HG03565 (cell line): ENCODE measurements around the gene FBH1.
"Not testable (repeated sequence)": the region's sequence is repeated elsewhere in the genome, so short reads cannot be mapped to it uniquely, and the experiment has no call there.

Source experiments
- ATAC-seq: cut with Tn5 transposase; IDR thresholded peaks from one replicate; pipeline ENCODE4 v1.9.1; 2021; ENCODE audit warnings: mild to moderate bottlenecking, moderate library complexity; ENCODE audit not compliant: unreplicated experiment

Gene FBH1

DNA sequence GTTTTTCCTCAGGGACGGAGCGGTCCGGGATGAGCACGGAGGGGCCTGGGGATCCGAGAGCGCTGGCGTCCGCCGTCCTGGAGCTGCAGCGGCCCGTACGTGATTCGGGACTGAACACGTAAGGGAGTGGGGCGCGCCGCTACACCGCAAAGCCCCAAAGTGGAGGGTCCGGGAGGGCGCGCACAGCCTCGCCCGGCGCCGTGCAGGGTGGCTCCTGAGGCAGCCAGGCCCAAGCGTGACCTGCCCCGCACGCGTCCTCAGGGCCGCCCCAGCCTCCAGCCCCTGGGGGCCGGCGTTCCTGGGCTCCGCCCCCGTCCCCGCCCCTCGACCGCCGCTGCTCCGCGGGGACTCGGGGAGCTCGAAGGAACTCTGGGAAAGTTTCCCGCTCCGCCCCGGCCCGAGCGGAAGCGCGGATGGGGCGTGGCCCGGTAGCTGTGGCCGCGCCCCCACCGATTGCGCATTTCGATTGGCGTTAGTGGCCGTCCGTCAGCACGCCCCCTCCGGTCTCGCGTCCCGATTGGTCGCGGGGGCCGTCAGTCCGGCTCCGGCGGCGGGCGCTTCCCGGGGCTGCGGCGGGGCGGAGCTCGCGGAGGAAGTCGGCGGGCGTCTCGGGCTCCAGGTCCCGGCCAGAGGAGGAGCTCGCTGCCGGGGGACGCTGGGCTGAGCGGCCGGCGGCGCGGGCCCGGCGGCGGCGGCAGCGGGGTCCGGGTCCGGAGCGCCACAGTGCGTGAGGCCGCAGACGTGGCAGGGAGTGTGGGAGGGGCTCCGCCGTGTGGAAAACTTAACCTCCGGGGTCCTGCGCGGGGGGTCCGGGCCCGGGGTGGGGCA lies at the start of gene FBH1, which contains the start of gene ANKRD16:
Gene FBH1, plus strand, starts transcription at position 620 of the 828 bp plus-strand sequence. Its CDS starts 103 bp downstream, at position 723.
Gene ANKRD16, minus strand, starts transcription at position 270 of the 828 bp plus-strand sequence. CDS start 539 bp downstream, outside the sequence.
- ATAC-seq = peak; percentile 88

DNA sequence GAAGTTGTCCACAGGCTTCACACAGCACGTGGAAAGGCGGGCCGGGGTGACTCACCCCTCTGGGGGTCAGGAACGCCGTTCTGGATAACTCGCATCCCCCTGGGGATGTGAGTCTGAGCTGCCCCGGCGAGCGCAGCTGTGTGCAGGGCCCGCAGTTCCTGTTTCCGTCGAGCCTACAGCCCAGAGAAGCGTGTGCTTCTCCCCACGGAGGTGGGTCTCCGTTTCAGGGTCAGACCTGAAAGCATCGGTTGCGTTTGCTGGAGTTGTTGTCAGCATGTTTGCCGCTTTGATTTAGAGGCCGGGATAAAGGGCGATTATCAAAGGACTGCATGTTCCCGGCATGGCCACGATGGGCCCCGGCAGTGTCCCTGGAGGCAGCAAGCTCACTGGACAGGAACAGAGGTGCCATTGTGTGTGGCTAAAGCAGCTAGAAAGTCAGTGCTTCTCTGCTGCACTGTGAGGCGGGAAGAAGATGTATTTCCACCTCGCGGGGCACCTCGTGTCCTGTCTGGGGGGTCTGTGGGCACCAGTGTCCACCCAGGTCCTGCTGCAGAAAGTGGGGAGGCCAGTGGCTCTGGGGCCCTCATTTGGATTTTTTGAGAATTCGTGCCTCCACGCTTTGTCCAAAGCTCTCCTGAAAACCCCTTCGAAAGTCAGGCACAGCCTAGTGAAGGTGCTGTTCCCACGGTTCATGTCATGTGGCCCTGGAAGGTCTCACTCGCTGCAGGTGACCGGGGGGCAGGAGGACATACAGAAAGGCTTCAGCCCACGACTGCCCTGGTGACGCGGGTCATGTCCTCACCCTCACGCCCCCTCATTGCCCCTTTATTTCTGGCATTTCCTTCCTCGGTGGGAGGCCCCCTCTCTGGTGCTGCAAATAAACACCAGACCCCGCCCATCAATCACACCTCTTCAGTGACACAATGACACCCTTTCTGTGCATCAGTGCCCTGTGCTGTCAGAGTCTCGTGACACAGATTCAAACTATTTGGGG lies 49.4 kb upstream of the FBH1 start:
- peak; percentile 63 for ATAC-seq

GRCh38 chr10:5841965-5842364 lies 48.1 kb upstream of the FBH1 start:
- no peak for ATAC-seq

GRCh38 chr10:5843686-5844344 lies 46.2 kb upstream of the FBH1 start:
- no peak for ATAC-seq

GRCh38 chr10:5844345-5845055 lies 45.5 kb upstream of the FBH1 start:
- ATAC-seq = no peak

GRCh38 chr10:5846667-5847066 lies 43.4 kb upstream of the FBH1 start:
- ATAC-seq = not testable (repeated sequence)

DNA sequence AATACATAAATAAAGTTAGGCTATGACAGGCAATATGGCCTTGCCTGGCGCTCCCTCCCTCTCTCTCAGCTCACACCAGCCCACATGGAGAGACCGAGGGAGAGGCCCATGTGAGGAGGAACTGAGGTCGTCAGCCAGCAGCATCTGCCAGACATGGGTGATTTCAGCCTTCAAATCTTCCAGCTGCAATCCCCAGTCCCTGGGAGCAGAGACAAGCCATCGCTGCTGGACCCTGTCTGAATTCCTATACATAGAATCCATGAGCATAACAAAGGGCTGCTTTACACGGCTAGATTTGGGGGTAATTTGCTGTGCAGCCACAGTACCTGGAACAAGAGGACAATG lies 35.9 kb upstream of the FBH1 start:
- ATAC-seq = no peak

DNA sequence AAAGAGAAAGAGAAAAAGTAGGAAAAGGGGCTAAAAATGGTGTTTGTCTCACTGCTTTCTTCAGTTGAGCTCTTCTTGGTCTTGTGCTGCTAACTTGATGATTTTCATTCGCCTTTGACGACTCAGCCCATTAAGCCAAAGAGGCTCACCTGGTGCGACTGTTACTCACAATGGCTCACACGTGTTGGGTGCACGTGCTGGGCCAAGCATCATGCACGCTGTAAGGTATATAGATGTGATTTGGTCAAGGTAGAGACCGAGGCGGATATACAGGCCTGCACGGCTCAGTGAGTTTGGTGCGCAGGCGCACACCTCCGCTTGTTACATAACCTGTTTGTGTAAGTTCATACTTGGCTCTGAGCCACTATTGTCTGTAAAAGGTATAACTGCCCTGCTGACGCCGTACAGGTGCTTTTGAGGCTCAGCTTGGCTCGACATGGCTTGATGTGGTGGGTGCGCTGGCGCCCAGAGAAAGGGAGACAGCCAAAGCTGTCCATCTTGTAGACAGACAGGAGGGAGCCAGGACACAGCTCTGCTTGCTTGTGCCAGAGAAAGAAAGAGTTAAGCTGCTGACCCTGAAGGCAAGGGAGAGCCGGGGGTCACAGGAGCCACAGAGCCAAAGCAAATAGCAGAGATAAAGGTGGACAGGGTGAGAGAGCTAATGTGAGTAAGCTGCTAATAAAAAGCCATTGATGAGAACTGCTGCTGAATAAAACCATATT lies 33.9 kb upstream of the FBH1 start:
- ATAC-seq = no peak

- ATAC-seq = no peak
Observed at GRCh38 chr10:5856701-5857004, 33.4 kb upstream of the FBH1 start.

- no peak for ATAC-seq
Observed at GRCh38 chr10:5858811-5859210, 31.2 kb upstream of the FBH1 start.

- ATAC-seq = no peak
Observed at GRCh38 chr10:5860066-5860465, 30.0 kb upstream of the FBH1 start.

DNA sequence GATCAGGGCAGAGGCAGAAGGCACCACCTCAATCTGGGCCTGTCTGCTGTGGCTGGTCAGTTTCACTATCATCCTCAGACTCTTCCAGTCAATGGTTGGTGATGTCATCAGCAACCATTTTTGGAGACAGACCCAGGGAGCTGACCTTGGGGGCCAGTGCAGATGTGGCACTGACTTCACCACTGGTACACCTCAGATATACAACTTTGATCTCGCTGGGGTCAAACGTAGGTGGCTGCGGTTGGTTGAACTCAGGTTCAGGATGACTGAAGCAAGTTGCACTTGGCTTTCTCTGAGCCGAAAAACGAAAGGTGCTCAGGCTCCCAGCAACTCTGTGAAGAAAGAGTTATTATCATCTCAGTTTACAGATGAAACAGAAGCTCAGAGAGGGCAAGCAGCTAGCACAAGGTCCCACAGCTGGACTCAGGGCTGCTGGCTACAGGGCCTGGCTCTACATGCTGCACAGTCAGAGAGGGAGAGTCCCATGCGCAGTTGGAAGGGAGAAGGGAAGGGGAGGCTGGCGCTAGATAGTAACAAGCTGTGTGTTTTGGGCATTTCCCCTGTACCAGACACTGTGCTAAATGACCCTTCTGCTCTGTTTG lies 27.6 kb upstream of the FBH1 start:
- ATAC-seq = peak; percentile 94

DNA sequence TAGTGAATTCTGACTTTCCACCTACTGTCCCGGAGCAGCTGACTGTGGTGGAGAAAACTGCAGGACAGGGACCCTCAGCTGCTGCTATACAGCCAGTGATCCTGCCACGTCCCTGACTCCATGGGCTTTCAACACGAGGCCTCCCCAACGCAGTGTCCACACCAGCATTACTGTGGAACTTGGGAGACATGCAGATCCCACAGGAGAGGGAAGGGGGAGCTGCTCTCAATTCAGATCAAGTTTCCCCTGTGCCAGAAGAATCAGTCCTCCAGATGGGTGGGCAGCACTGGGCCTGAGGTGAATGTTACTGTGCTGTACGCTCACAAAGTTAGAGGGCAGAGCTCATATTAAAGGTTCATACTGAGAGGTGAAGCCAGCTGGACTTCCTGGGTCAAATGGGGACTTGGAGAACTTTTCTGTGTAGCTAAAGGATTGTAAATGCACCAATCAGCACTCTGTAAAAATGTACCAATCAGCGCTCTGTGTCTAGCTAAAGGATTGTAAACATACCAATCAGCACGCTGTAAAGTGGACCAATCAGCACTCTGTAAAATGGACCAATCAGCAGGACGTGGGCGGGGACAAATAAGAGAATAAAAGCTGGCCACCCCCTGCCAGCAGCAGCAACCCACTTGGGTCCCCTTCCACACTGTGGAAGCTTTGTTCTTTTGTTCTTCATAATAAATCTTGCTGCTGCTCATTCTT lies 26.9 kb upstream of the FBH1 start:
- not testable (repeated sequence) for ATAC-seq

GRCh38 chr10:5866451-5867081 lies 23.5 kb upstream of the FBH1 start:
- ATAC-seq = not testable (repeated sequence)

- not testable (repeated sequence) for ATAC-seq
Observed at GRCh38 chr10:5867091-5867615, 22.9 kb upstream of the FBH1 start.

DNA sequence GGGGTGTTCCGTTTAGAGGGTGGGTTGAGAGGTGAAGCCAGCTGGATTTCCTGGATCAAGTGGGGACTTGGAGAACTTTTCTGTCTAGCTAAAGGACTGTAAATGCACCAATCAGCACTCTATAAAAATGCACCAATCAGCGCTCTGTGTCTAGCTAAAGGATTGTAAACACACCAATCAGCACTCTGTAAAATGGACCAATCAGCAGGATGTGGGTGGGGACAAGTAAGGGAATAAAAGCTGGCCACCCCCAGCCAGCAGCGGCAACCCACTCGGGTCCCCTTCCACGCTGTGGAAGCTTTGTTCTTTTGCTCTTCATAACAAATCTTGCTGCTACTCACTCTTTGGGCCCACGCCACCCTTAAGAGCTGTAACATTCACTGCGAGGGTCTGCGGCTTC lies 21.7 kb upstream of the FBH1 start:
- ATAC-seq = not testable (repeated sequence)

- no peak for ATAC-seq
Observed at GRCh38 chr10:5869156-5869555, 20.9 kb upstream of the FBH1 start.

- ATAC-seq = no peak
Observed at GRCh38 chr10:5871596-5871995, 18.4 kb upstream of the FBH1 start.
